CD14-positive monocyte (primary cell): ENCODE data around the gene RAB22A. TPM values are rescaled to one million over a fixed set of nuclear protein-coding genes. Genes with fewer than 3 reads are reported as not detected.

Experiments used
- DNase-seq, 3 donors: peaks; one replicate each; pipeline ENCODE4 v3.0.0-alpha.2; 2011 to 2022
- H2AFZ ChIP-seq: 2 replicates; pipeline ENCODE4 v1.6.0; 2012; ENCODE audit warnings: mild to moderate bottlenecking, low read depth, low read length, inconsistent platforms; ENCODE audit not compliant: insufficient read depth, poor library complexity, severe bottlenecking
- H3K27ac ChIP-seq, 2 donors: 1 replicate in 1 of 2; 2 replicates in 1 of 2; pipeline ENCODE4 v1.5.1; 2012 to 2013; ENCODE audit warnings: low read length in 2 of 2, control low read depth in 1 of 2, inconsistent platforms in 1 of 2, low read depth in 1 of 2, mild to moderate bottlenecking in 1 of 2
- H3K27me3 ChIP-seq, 2 donors: one replicate each; pipeline versions ENCODE4 v1.6.0 to v1.6.1; 2011 to 2013; ENCODE audit warnings: low read length in 2 of 2; ENCODE audit not compliant: control insufficient read depth in 2 of 2, insufficient read depth in 2 of 2
- H3K36me3 ChIP-seq, 2 donors: replicated peaks in 1 of 2; 1 replicate in 1 of 2; 2 replicates in 1 of 2; pipeline versions ENCODE4 v1.5.1 to v1.6.1; 2012 to 2013; ENCODE audit warnings: low read length in 2 of 2, control low read depth in 1 of 2, inconsistent platforms in 1 of 2, mild to moderate bottlenecking in 1 of 2; ENCODE audit not compliant: insufficient read depth in 2 of 2, control insufficient read depth in 1 of 2
- H3K4me1 ChIP-seq, 2 donors: 1 replicate in 1 of 2; 2 replicates in 1 of 2; pipeline versions ENCODE4 v1.5.1 to v1.6.1; 2012 to 2013; ENCODE audit warnings: low read length in 2 of 2, control low read depth in 1 of 2, inconsistent platforms in 1 of 2, mild to moderate bottlenecking in 1 of 2, moderate library complexity in 1 of 2; ENCODE audit not compliant: insufficient read depth in 2 of 2, control insufficient read depth in 1 of 2
- H3K4me2 ChIP-seq: replicated peaks from 2 replicates; pipeline ENCODE3; 2012; ENCODE audit warnings: low read length, moderate library complexity, mild to moderate bottlenecking; ENCODE audit not compliant: poor library complexity, severe bottlenecking; ENCODE audit errors: extremely low read depth
- H3K4me3 ChIP-seq, 3 experiments: fragments of 200-600 bp in 1 of 3; sonication (generic) in 1 of 3; replicated peaks in 1 of 3; 1 replicate in 2 of 3; 2 replicates in 1 of 3; pipeline ENCODE4 v1.5.1; 2011 to 2013; ENCODE audit warnings: low read length in 3 of 3, mild to moderate bottlenecking in 3 of 3, control low read depth in 2 of 3, low read depth in 2 of 3, inconsistent platforms in 1 of 3, moderate library complexity in 1 of 3
- H3K79me2 ChIP-seq: 2 replicates; pipeline ENCODE4 v1.6.0; 2012; ENCODE audit warnings: mild to moderate bottlenecking, control low read depth, inconsistent platforms, low read length, moderate library complexity; ENCODE audit not compliant: insufficient read depth
- H3K9ac ChIP-seq: 2 replicates; pipeline ENCODE4 v1.6.0; 2017; ENCODE audit warnings: low read length, mild to moderate bottlenecking; ENCODE audit not compliant: insufficient read depth, poor library complexity, severe bottlenecking
- H3K9me3 ChIP-seq, 2 donors: replicated peaks in 1 of 2; 1 replicate in 1 of 2; 2 replicates in 1 of 2; pipeline versions ENCODE4 v1.5.1 to v1.6.1; 2012 to 2013; ENCODE audit warnings: low read length in 2 of 2, control low read depth in 1 of 2; ENCODE audit not compliant: control insufficient read depth in 1 of 2, insufficient read depth in 1 of 2
- H4K20me1 ChIP-seq: 2 replicates; pipeline ENCODE4 v1.6.0; 2012; ENCODE audit warnings: mild to moderate bottlenecking, low read length, control low read depth, moderate library complexity; ENCODE audit not compliant: insufficient read depth
- H3K27ac Mint-ChIP-seq, 7 donors: one replicate each; pipeline ENCODE4 v1.8.0; 2020; ENCODE audit warnings: mild to moderate bottlenecking in 7 of 7, mixed read lengths in 7 of 7, moderate library complexity in 6 of 7, inconsistent platforms in 2 of 7
- H3K27me3 Mint-ChIP-seq, 3 donors: one replicate each; pipeline ENCODE4 v1.8.0; 2021 to 2022; ENCODE audit warnings: low read depth in 3 of 3, mild to moderate bottlenecking in 3 of 3, mixed read lengths in 3 of 3, moderate library complexity in 3 of 3, inconsistent platforms in 1 of 3
- H3K36me3 Mint-ChIP-seq, 2 donors: one replicate each; pipeline ENCODE4 v1.8.0; 2020; ENCODE audit warnings: mixed read lengths in 2 of 2, inconsistent platforms in 1 of 2, mild to moderate bottlenecking in 1 of 2
- H3K4me1 Mint-ChIP-seq: one replicate; pipeline ENCODE4 v1.8.0; 2020; ENCODE audit warnings: mild to moderate bottlenecking, mixed read lengths
- H3K4me3 Mint-ChIP-seq, 2 donors: one replicate each; pipeline ENCODE4 v1.8.0; 2020; ENCODE audit warnings: mild to moderate bottlenecking in 2 of 2, mixed read lengths in 2 of 2, moderate library complexity in 1 of 2
- H3K9me3 Mint-ChIP-seq, 7 donors: one replicate each; pipeline ENCODE4 v1.8.0; 2020 to 2022; ENCODE audit warnings: mixed read lengths in 7 of 7, mild to moderate bottlenecking in 6 of 7, moderate library complexity in 6 of 7, inconsistent platforms in 2 of 7
- CTCF ChIP-seq: fragments of 200-600 bp; IDR thresholded peaks from one replicate; pipeline ENCODE4 v1.8.0; 2022; ENCODE audit warnings: antibody characterized with exemption, mild to moderate bottlenecking
- WGBS: methylation state at CpG from one replicate; pipeline ENCODE4 v1.1.5; 2013; ENCODE audit warnings: missing lambda C conversion rate; ENCODE audit not compliant: insufficient coverage; 5-methylcytosine and 5-hydroxymethylcytosine counted together
- intact Hi-C, 2 donors: fragments of 100-400 bp; cut with micrococcal nuclease; formaldehyde crosslinking; loops; one replicate each; pipeline versions ENCODE4 v1.15.0 to v1.15.1; 2023
- polyA plus RNA-seq, 3 donors: library from polyadenylated mRNA; depleted of rRNA in 1 of 3; unstranded in 2 of 3; stranded (reverse) in 1 of 3; fragments of 300-500 nt in 2 of 3; fragments of >200 nt in 1 of 3; fragmentation: Illumina TruSeq in 2 of 3; gene quantifications; 1 replicate in 2 of 3; 2 replicates in 1 of 3; pipeline ENCODE4 v1.2.3, GENCODE V29; 2012 to 2021

RAB22A gene
- polyA plus RNA-seq, 3 donors, result 5.8 to 10.6 (median 9.8) TPM

- H3K9me3 ChIP-seq, result no peaks in the 10 kb centered on the region
- no peaks in the 10 kb centered on the region for H3K36me3 ChIP-seq
- intact Hi-C loops, result no loop called here
- Mint-ChIP-seq H3K4me3 (no peak overlapping the region), H3K4me1 (peaks cover 10% of the 10 kb centered on the region), H3K9me3 (peaks cover 0 to 3% (median 0%) of the 10 kb centered on the region in 7 donors), H3K27ac (no peak overlapping the region), H3K27me3 (no peaks in the 10 kb centered on the region), H3K36me3 (peaks cover 10 to 13% of the 10 kb centered on the region in 2 donors)
- no peak overlapping the region for H3K9ac ChIP-seq
- H3K79me2 ChIP-seq, result peaks cover 84% of the 10 kb centered on the region
- H4K20me1 ChIP-seq, result peaks cover 86% of the 10 kb centered on the region
- H3K4me1 ChIP-seq, result no peaks in the 10 kb centered on the region
- no peak overlapping the region for H2AFZ ChIP-seq
- H3K4me3 ChIP-seq, result no peak overlapping the region
- no CpG with 5 or more reads among the region's 2 CpGs for WGBS
- H3K27me3 ChIP-seq, result no peaks in the 10 kb centered on the region
- no peak for DNase-seq
- H3K27ac ChIP-seq, result peak overlapping the region in 1 of 2 donors; percentile 0
- no peak overlapping the region for H3K4me2 ChIP-seq
- no peak for TF ChIP-seq CTCF
These were observed 16.4 kb downstream of the RAB22A start for GRCh38 chr20:58325912-58326311.

GRCh38 chr20:58327211-58327610 lies 17.7 kb downstream of the RAB22A start:
- no peak overlapping the region for H3K27ac Mint-ChIP-seq
- Histone ChIP-seq H2AFZ (no peak overlapping the region), H3K79me2 (peaks cover 84% of the 10 kb centered on the region), H3K4me1 (no peaks in the 10 kb centered on the region), H3K27me3 (no peaks in the 10 kb centered on the region), H3K4me3 (no peak overlapping the region), H3K27ac (no peak overlapping the region), H3K36me3 (peaks cover 2 to 8% of the 10 kb centered on the region in 2 donors), H3K9me3 (no peaks in the 10 kb centered on the region), H3K4me2 (no peak overlapping the region), H4K20me1 (peaks cover 86% of the 10 kb centered on the region), H3K9ac (no peak overlapping the region)
- intact Hi-C loops, result no loop called here
- peaks cover 15 to 18% of the 10 kb centered on the region in 2 donors for H3K36me3 Mint-ChIP-seq
- WGBS, result no CpG with 5 or more reads among the region's 2 CpGs
- H3K27me3 Mint-ChIP-seq, result no peaks in the 10 kb centered on the region
- no peak overlapping the region for H3K4me3 Mint-ChIP-seq
- H3K9me3 Mint-ChIP-seq, result peaks cover 0 to 3% (median 0%) of the 10 kb centered on the region in 7 donors
- no peak for TF ChIP-seq CTCF
- no peak for DNase-seq
- peaks cover 19% of the 10 kb centered on the region for H3K4me1 Mint-ChIP-seq
